K562 (cell line): Measurements from ENCODE around the gene PPOX. TPM values are rescaled to one million over a fixed set of nuclear protein-coding genes. Genes with fewer than 3 reads are reported as not detected.

Source experiments
- BRCA1 ChIP-seq, 2 experiments: fragments of 450-650 bp in 1 of 2; sonication (generic) in 1 of 2; formaldehyde crosslinking in 1 of 2; IDR thresholded peaks; 2 replicates each; pipeline versions ENCODE4 v1.5.0 to v1.6.1; 2017 to 2020; ENCODE audit warnings: mild to moderate bottlenecking in 1 of 2, missing genetic modification reagents in 1 of 2
- CEBPG ChIP-seq, 3 experiments: fragments of 200-800 bp in 1 of 3; sonication (Bioruptor generic) in 1 of 3; sonication (generic) in 1 of 3; formaldehyde crosslinking in 1 of 3; IDR thresholded peaks in 2 of 3; conservative IDR thresholded peaks in 1 of 3; 2 replicates each; pipeline versions ENCODE4 v1.6.1 to v1.8.0; 2016 to 2022; ENCODE audit warnings: missing compliant biosample characterization in 2 of 3, missing genetic modification characterization in 2 of 3, mild to moderate bottlenecking in 1 of 3, missing genetic modification reagents in 1 of 3
- CREB1 ChIP-seq, 2 experiments: sonication (generic) in 1 of 2; formaldehyde crosslinking in 1 of 2; IDR thresholded peaks; 2 replicates each; pipeline versions ENCODE4 v1.6.1 to v1.8.0; 2012 to 2022; ENCODE audit warnings: inconsistent platforms in 1 of 2, mild to moderate bottlenecking in 1 of 2, missing genetic modification reagents in 1 of 2, moderate library complexity in 1 of 2
- DDX20 ChIP-seq: fragments of 450-650 bp; IDR thresholded peaks from 2 replicates; pipeline ENCODE4 v1.6.1; 2016; ENCODE audit warnings: missing genetic modification characterization, low read depth, mild to moderate bottlenecking, missing compliant biosample characterization, moderate library complexity
- FOS ChIP-seq: IDR thresholded peaks from 3 replicates; pipeline ENCODE4 v1.6.1; 2011; ENCODE audit not compliant: insufficient read length; ENCODE audit errors: extremely low read depth
- HCFC1 ChIP-seq: IDR thresholded peaks from 2 replicates; pipeline ENCODE4 v1.6.1; 2012; ENCODE audit warnings: low read depth, low read length, improper control_type of control experiment
- HDGF ChIP-seq: fragments of 450-650 bp; IDR thresholded peaks from 2 replicates; pipeline ENCODE4 v1.6.1; 2016
- HOMEZ ChIP-seq: fragments of 250-450 bp; sonication (Bioruptor Pico); IDR thresholded peaks from 2 replicates; pipeline ENCODE4 v1.4.0; 2020; ENCODE audit warnings: mild to moderate bottlenecking, moderate library complexity
- MBD1 ChIP-seq: fragments of 250-450 bp; sonication (Bioruptor Pico); IDR thresholded peaks from 2 replicates; pipeline ENCODE4 v1.8.0; 2022; ENCODE audit warnings: inconsistent platforms
- MBD2 ChIP-seq: sonication (generic); IDR thresholded peaks from 2 replicates; pipeline ENCODE4 v1.6.1; 2016; ENCODE audit warnings: low read depth, borderline replicate concordance
- NR2C1 ChIP-seq, 2 experiments: fragments of 450-650 bp; IDR thresholded peaks; 2 replicates each; pipeline ENCODE4 v1.6.1; 2017; ENCODE audit warnings: mild to moderate bottlenecking in 2 of 2, antibody characterized with exemption in 1 of 2, inconsistent platforms in 1 of 2, missing compliant biosample characterization in 1 of 2, missing genetic modification characterization in 1 of 2
- NR3C1 ChIP-seq: sonication (generic); formaldehyde crosslinking; IDR thresholded peaks from 2 replicates; pipeline ENCODE4 v1.8.1; 2022; ENCODE audit warnings: missing genetic modification reagents
- RBFOX2 ChIP-seq: fragments of 200-400 bp; formaldehyde crosslinking; IDR thresholded peaks from 2 replicates; pipeline ENCODE4 v1.6.1; 2017; ENCODE audit warnings: low read depth, mild to moderate bottlenecking, low read length, moderate library complexity
- SIN3A ChIP-seq, 2 experiments: fragments of 150-350 bp in 1 of 2; IDR thresholded peaks; 2 replicates each; pipeline ENCODE4 v1.6.1; 2011 to 2016; ENCODE audit warnings: borderline replicate concordance in 2 of 2, low read depth in 2 of 2, low read length in 2 of 2, mild to moderate bottlenecking in 2 of 2, moderate library complexity in 2 of 2; ENCODE audit not compliant: control insufficient read depth in 1 of 2
- TCF15 ChIP-seq: fragments of 250-450 bp; sonication (Bioruptor Pico); IDR thresholded peaks from 2 replicates; pipeline ENCODE4 v1.8.0; 2022; ENCODE audit warnings: moderate library complexity, mild to moderate bottlenecking, inconsistent platforms
- TEAD1 ChIP-seq, 2 experiments: fragments of 450-650 bp in 1 of 2; sonication (generic) in 1 of 2; formaldehyde crosslinking; IDR thresholded peaks; 2 replicates each; pipeline versions ENCODE4 v1.4.0 to v1.8.0; 2020 to 2022; ENCODE audit warnings: mild to moderate bottlenecking in 2 of 2, missing genetic modification reagents in 1 of 2
- TRIM28 ChIP-seq: fragments of 450-650 bp; IDR thresholded peaks from 2 replicates; pipeline ENCODE4 v1.6.1; 2017
- U2AF2 ChIP-seq: fragments of 200-400 bp; formaldehyde crosslinking; optimal IDR thresholded peaks from 2 replicates; pipeline ENCODE3; 2017; ENCODE audit warnings: low read depth, mild to moderate bottlenecking, low read length
- XRCC4 ChIP-seq: IDR thresholded peaks from one replicate; pipeline ENCODE4 v1.6.1; 2011; ENCODE audit not compliant: insufficient read depth, insufficient read length; ENCODE audit errors: extremely low read depth
- ZKSCAN3 ChIP-seq: fragments of 250-450 bp; sonication (Bioruptor Pico); IDR thresholded peaks from 2 replicates; pipeline ENCODE4 v1.4.0; 2020
- ZNF133 ChIP-seq: fragments of 250-450 bp; sonication (Bioruptor Pico); IDR thresholded peaks from 2 replicates; pipeline ENCODE4 v1.4.0; 2020; ENCODE audit warnings: mild to moderate bottlenecking
- ZNF263 ChIP-seq: sonication (generic); formaldehyde crosslinking; IDR thresholded peaks from 2 replicates; pipeline ENCODE4 v1.8.0; 2022; ENCODE audit warnings: mild to moderate bottlenecking, missing genetic modification reagents, borderline replicate concordance
- ZNF311 ChIP-seq: fragments of 250-450 bp; sonication (Bioruptor Pico); IDR thresholded peaks from 2 replicates; pipeline ENCODE4 v1.4.0; 2020; ENCODE audit warnings: mild to moderate bottlenecking, moderate library complexity
- ZNF75A ChIP-seq: fragments of 450-650 bp; formaldehyde crosslinking; IDR thresholded peaks from 2 replicates; pipeline ENCODE4 v1.4.0; 2020; ENCODE audit warnings: mild to moderate bottlenecking
- ZNF785 ChIP-seq: fragments of 250-450 bp; sonication (Bioruptor Pico); IDR thresholded peaks from 2 replicates; pipeline ENCODE4 v1.4.0; 2020; ENCODE audit warnings: mild to moderate bottlenecking
- ZZZ3 ChIP-seq: fragments of 450-650 bp; IDR thresholded peaks from 2 replicates; pipeline ENCODE4 v1.6.1; 2016; ENCODE audit warnings: antibody characterized with exemption, mild to moderate bottlenecking, moderate library complexity
- polyA plus RNA-seq, 8 experiments: library from polyadenylated mRNA; depleted of rRNA in 4 of 8; stranded (reverse) in 5 of 8; unstranded in 3 of 8; fragments of >200 nt; fragmentation: Nextera tagmentation in 2 of 8; fragmentation: Illumina TruSeq in 1 of 8; extraction: Ambion mirVana in 2 of 8; extraction: Trizol in 1 of 8; gene quantifications; 2 replicates each; pipeline versions ENCODE4 v1.2.1 to v1.2.3, GENCODE V29; 2011 to 2014; ENCODE audit warnings: inconsistent platforms in 1 of 8, missing spikeins in 1 of 8
- total RNA-seq, 7 experiments: library from RNA; depleted of rRNA in 6 of 7; stranded (reverse); fragments of >200 nt in 6 of 7; fragmentation: Illumina TruSeq in 2 of 7; extraction: Trizol in 2 of 7; gene quantifications; 2 replicates each; pipeline versions ENCODE4 v1.2.1 to v1.2.3, GENCODE V29; 2011 to 2021; ENCODE audit warnings: low replicate concordance in 1 of 7

The PPOX gene
- total and polyA plus RNA-seq, 9 of the 15 experiments (the other 6 are each of a cell fraction or from before 2014, with no cell fraction given): 17.0 to 57.1 (median 38.9) TPM

GRCh38 chr1:161153682-161154337 lies 12.4 kb upstream of the PPOX start, which contains the start of gene UFC1 (continued):
- no peak for TF ChIP-seq BRCA1 (IDR thresholded peaks at IDR 0.05)
- TF ChIP-seq BRCA1 (CRISPR knock-in tag; IDR thresholded peaks at IDR 0.05): no peak
- TF ChIP-seq HDGF: no peak
- TF ChIP-seq U2AF2: no peak
- peak; percentile 80 for TF ChIP-seq HCFC1
- TF ChIP-seq ZNF785: no peak
- peak; percentile 79 for TF ChIP-seq RBFOX2
- TF ChIP-seq DDX20 (tag): no peak
- no peak for TF ChIP-seq TRIM28
- peak; percentile 79 for TF ChIP-seq NR2C1 (IDR thresholded peaks at IDR 0.05)
- TF ChIP-seq NR2C1 (tag; IDR thresholded peaks at IDR 0.05): peak; percentile 69
- TF ChIP-seq CEBPG (CRISPR knock-in tag; IDR thresholded peaks at IDR 0.05): peak; percentile 75; the same call in 1 of the 2 replicates
- no peak for TF ChIP-seq CEBPG (tag; conservative IDR thresholded peaks at IDR 0.05 in 1 of 2, IDR thresholded peaks at IDR 0.05 in 1 of 2)
- no peak for TF ChIP-seq TCF15 (CRISPR knock-in tag)
- no peak for TF ChIP-seq ZNF263 (CRISPR knock-in tag)
- TF ChIP-seq FOS: no peak
- peak; percentile 7; the same call in 1 of the 2 replicates for TF ChIP-seq CREB1 (IDR thresholded peaks at IDR 0.05)
- peak; percentile 65; the same call in 1 of the 2 replicates for TF ChIP-seq CREB1 (CRISPR knock-in tag; IDR thresholded peaks at IDR 0.05)
- no peak for TF ChIP-seq XRCC4
- no peak for TF ChIP-seq NR3C1 (CRISPR knock-in tag)
- TF ChIP-seq MBD2: peak; percentile 56; the same call in 1 of the 2 replicates
- no peak for TF ChIP-seq ZNF133 (CRISPR knock-in tag)
- TF ChIP-seq HOMEZ (CRISPR knock-in tag): no peak
- no peak for TF ChIP-seq MBD1
- no peak for TF ChIP-seq ZZZ3
- TF ChIP-seq TEAD1 (CRISPR knock-in tag; IDR thresholded peaks at IDR 0.05): peak; percentile 34 to 84; a peak in 1 of 4 replicates
- no peak for TF ChIP-seq ZNF75A (CRISPR knock-in tag)
- no peak for TF ChIP-seq ZKSCAN3
- TF ChIP-seq SIN3A (IDR thresholded peaks at IDR 0.05; ENCODE audit: borderline replicate concordance in 2 of 2, control insufficient read depth in 1 of 2, low read depth in 2 of 2, low read length in 2 of 2): peak; percentile 50 to 78; a peak in 3 of 4 replicates
- no peak for TF ChIP-seq ZNF311 (CRISPR knock-in tag)
